A549 (cell line): ENCODE results near the gene DLG1.

Experiments used
- CTCF ChIP-seq: fragments of >200 bp; sonication (Bioruptor Twin); formaldehyde crosslinking; IDR thresholded peaks from 3 replicates; pipeline ENCODE4 v1.5.1; 2016
- EP300 ChIP-seq, 2 experiments: fragments of >200 bp; sonication (Bioruptor Twin); formaldehyde crosslinking; IDR thresholded peaks; 2 replicates in 1 of 2; 3 replicates in 1 of 2; pipeline ENCODE4 v1.6.1; 2016 to 2017
- MAZ ChIP-seq: fragments of 150-350 bp; IDR thresholded peaks from 2 replicates; pipeline ENCODE4 v1.6.1; 2014; ENCODE audit warnings: antibody characterized with exemption, low read depth, low read length, borderline replicate concordance
- POLR2A ChIP-seq: IDR thresholded peaks from 2 replicates; pipeline ENCODE4 v1.6.1; 2012; ENCODE audit warnings: mild to moderate bottlenecking, low read length
- SMC3 ChIP-seq: fragments of >200 bp; sonication (Bioruptor Twin); formaldehyde crosslinking; IDR thresholded peaks from 3 replicates; pipeline ENCODE4 v1.6.1; 2018; ENCODE audit warnings: inconsistent platforms
- USF2 ChIP-seq: fragments of 450-650 bp; IDR thresholded peaks from 2 replicates; pipeline ENCODE4 v1.6.1; 2014; ENCODE audit warnings: antibody characterized with exemption
- TF ChIP-seq, protein P1 (sequence below): IDR thresholded peaks from 2 replicates; pipeline ENCODE4 v1.6.1; 2012
- TF ChIP-seq, protein P2 (sequence below): fragments of 200-600 bp; sonication (generic); IDR thresholded peaks from 2 replicates; pipeline ENCODE4 v1.6.1; 2016; ENCODE audit warnings: antibody characterized with exemption, mild to moderate bottlenecking, moderate library complexity

GRCh38 chr3:197337656-197338055 lies 39.2 kb upstream of the DLG1 start:
- no peak for TF ChIP-seq CTCF
- no peak for TF ChIP-seq MAZ
- no peak for TF ChIP-seq SMC3
- TF ChIP-seq POLR2A = no peak
- TF ChIP-seq, protein P1, sequence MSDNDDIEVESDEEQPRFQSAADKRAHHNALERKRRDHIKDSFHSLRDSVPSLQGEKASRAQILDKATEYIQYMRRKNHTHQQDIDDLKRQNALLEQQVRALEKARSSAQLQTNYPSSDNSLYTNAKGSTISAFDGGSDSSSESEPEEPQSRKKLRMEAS = no peak
- no peak for TF ChIP-seq USF2
- TF ChIP-seq, protein P2, sequence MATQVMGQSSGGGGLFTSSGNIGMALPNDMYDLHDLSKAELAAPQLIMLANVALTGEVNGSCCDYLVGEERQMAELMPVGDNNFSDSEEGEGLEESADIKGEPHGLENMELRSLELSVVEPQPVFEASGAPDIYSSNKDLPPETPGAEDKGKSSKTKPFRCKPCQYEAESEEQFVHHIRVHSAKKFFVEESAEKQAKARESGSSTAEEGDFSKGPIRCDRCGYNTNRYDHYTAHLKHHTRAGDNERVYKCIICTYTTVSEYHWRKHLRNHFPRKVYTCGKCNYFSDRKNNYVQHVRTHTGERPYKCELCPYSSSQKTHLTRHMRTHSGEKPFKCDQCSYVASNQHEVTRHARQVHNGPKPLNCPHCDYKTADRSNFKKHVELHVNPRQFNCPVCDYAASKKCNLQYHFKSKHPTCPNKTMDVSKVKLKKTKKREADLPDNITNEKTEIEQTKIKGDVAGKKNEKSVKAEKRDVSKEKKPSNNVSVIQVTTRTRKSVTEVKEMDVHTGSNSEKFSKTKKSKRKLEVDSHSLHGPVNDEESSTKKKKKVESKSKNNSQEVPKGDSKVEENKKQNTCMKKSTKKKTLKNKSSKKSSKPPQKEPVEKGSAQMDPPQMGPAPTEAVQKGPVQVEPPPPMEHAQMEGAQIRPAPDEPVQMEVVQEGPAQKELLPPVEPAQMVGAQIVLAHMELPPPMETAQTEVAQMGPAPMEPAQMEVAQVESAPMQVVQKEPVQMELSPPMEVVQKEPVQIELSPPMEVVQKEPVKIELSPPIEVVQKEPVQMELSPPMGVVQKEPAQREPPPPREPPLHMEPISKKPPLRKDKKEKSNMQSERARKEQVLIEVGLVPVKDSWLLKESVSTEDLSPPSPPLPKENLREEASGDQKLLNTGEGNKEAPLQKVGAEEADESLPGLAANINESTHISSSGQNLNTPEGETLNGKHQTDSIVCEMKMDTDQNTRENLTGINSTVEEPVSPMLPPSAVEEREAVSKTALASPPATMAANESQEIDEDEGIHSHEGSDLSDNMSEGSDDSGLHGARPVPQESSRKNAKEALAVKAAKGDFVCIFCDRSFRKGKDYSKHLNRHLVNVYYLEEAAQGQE = no peak
- TF ChIP-seq EP300 (IDR thresholded peaks at IDR 0.05) = no peak
